ENCODE data around the gene TMEM232.

TMEM232 gene

GRCh38 chr5:110517396-110517795 is 209.1 kb downstream of the TMEM232 start:
- no peak for DNase-seq (ENCODE audit: low read depth)

DNA sequence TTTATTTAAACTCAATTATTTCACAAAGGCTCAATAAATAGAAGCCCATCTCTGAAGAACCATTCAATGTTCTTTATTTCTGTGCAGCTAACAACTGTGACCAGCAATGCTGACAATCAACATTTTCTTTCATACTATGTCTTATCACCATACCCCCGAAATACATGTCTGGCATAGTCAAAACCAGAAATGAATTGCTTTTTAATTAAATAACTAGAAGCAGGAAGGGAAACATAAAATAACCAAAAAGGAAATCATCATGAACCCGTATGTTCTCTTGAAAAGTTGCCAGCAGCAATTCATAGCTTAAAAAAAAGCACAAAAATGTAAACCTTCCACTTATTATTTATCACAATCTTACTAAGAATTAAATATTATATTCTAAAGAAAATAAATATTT is 212.4 kb downstream of the TMEM232 start:
- no peak for DNase-seq (ENCODE audit: low read depth)

DNA sequence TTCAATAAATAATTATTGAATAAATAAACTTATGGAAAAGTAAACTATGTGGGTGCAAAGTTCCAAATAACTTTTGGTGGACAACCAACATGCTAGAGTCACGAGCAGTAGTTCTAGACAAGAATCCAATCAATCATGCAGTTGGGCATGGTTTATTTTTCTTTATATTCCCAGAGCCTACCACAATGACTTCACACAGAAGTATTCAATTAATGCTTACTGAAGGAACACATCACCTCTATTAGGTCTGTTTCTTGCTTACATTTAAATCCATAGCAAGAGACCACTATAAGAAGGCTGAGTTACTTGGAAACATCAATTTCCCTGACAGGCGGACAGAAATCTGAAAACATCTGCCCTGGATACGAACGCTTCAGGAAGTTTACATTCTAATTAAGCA is 214.2 kb downstream of the TMEM232 start:
- DNase-seq (ENCODE audit: low read depth), result no peak

GRCh38 chr5:110510146-110510545 is 216.3 kb downstream of the TMEM232 start:
- peak; percentile 10 for DNase-seq (ENCODE audit: low read depth)

GRCh38 chr5:110507972-110508371 is 218.5 kb downstream of the TMEM232 start:
- no peak for DNase-seq (ENCODE audit: low read depth)

DNA sequence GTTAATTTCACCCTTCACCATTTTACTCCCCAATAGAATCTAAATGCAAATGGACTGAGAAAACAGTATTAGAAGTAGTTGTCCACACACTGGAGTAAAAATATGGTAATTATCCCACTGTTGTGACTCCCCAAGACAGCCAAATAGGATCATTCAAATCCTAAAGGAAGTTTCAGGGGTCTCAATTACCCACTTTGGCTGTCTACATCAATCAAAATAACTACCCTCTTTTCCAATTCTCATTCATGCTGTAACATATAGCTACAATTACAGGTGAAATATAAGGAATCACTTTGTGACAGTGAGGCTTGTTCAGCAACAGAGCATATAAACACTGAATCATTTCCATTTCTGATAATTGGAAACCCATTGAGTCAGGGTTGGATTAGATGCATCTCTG is 220.1 kb downstream of the TMEM232 start:
- DNase-seq (ENCODE audit: low read depth), result no peak

GRCh38 chr5:110496276-110496675 is 230.2 kb downstream of the TMEM232 start:
- DNase-seq (ENCODE audit: low read depth), result no peak

DNA sequence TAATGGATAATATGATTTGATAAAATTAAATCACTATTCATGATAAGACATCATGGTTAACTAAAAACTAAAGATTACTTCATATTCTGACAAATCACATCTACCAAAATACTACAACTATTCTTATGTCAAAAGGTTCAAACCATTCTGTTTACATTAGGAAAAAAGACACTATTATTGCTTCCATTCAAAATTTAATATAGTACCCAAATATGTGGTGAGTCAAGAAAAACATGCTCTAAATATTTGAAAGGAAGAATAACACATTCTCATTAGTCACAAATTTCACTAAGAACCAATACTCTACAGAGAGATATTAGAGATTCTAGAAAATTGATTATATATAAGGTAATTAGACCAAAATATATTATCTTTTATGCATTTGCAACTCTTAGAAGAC is 234.0 kb downstream of the TMEM232 start:
- no peak for DNase-seq (ENCODE audit: low read depth)

GRCh38 chr5:110478895-110479294 is 247.6 kb downstream of the TMEM232 start:
- peak; percentile 90 for DNase-seq (ENCODE audit: low read depth)

GRCh38 chr5:110477911-110478310 is 248.6 kb downstream of the TMEM232 start:
- DNase-seq (ENCODE audit: low read depth), result no peak

DNA sequence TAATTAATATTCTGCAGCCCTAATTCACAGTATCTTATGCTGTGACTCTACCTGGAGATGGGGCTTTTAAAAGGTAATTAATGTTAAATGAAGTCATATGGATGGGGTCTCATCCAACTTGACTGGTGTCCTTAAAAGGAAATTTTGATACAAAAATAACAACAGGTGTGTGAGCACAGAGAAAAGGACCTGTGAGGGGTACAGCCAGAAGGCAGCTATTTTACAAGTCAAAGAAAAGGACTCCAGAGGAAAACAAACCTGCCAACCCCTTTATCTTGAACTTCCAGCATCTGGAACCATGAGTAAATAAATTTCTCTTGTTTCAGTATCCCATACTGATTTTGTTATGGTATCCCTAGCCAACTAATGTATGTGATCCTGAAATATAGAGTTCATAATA is 250.3 kb downstream of the TMEM232 start:
- DNase-seq (ENCODE audit: low read depth), result no peak

- DNase-seq (ENCODE audit: low read depth), result no peak
These were observed 250.9 kb downstream of the TMEM232 start for GRCh38 chr5:110475529-110475928.

GRCh38 chr5:110469486-110469885 is 257.0 kb downstream of the TMEM232 start:
- no peak for DNase-seq (ENCODE audit: low read depth)

GRCh38 chr5:110463106-110463505 is 263.4 kb downstream of the TMEM232 start:
- DNase-seq (ENCODE audit: low read depth), result no peak

DNA sequence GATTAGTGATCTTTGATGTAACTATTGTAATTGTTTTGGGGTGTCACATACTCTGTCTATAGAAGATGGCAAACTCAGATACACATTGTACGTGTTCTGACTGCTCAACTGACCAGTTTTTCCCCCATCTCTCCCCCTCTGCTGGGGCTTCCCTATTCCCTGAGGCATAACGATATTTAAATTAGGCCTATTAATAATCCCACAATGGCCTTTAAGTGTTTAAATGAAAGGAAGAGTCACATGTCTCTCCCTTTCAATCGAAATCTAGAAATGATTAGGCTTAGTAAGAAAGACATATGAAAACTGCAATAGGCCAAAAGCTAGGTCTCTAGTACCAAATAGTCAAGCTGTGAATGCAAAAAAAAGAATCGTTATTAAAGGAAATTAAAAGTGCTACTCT is 265.6 kb downstream of the TMEM232 start:
- DNase-seq (ENCODE audit: low read depth), result no peak

DNA sequence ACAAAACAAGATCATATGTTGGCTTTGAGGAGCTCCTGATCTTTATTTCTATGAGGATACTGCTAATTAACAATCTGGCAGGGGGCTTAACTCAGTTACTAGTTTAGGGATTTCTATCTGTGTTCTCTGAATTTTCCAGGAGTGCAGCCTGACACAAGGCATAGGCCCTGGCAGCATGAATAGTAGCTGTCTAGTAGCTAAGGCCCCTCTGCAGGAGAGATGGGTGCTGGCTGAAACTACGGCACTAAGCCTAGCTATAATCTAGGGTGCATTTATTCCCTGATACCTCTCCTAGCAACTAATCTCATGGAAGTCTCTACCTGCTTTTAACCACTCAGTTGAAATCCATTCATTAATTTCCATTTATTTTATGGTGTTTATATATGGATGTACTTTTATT is 268.2 kb downstream of the TMEM232 start:
- DNase-seq (ENCODE audit: low read depth), result no peak

GRCh38 chr5:110442856-110443255 is 283.6 kb downstream of the TMEM232 start:
- DNase-seq (ENCODE audit: low read depth), result no peak

- DNase-seq (ENCODE audit: low read depth), result peak; percentile 43
These were observed 285.4 kb downstream of the TMEM232 start for GRCh38 chr5:110441035-110441434.

GRCh38 chr5:110440058-110440457 is 286.4 kb downstream of the TMEM232 start:
- DNase-seq (ENCODE audit: low read depth), result no peak

- no peak for DNase-seq (ENCODE audit: low read depth)
These were observed 287.2 kb downstream of the TMEM232 start for GRCh38 chr5:110439296-110439695.

DNA sequence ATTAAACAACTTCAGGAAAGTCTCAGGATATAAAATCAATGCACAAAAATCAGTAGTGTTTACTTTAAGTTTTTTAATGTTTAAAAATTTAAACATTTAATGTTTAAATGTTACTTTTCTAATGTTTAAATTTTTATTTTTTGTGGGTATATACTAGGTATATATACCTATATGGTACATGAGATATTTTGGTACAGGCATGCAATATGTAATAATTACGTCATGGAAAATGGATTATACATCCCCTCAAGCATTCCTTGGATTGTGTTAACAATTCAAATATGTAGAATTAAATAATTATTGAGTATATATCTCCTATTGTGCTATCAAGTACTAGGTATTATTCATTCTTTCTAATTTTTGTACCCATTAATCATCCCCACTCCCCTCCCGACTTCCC is 291.3 kb downstream of the TMEM232 start:
- no peak for DNase-seq (ENCODE audit: low read depth)

DNA sequence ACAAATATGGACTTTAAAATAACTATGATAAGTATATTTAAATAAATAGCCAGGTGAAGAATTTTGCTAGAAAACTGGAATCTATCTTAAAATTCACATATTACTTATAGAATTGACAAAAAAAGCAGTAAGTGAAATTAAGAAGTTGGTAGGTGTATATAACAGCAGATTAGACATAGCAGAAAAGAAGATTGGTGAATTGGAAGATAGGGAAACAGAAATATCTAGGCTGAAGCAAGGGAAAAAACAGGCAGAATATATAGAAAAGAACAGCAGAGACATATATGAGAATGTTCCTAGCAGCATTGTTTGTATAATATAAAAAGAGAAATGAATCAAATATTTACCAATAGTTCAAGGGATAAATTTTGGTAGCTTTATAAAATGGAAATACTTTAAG is 294.9 kb downstream of the TMEM232 start:
- no peak for DNase-seq (ENCODE audit: low read depth)

DNA sequence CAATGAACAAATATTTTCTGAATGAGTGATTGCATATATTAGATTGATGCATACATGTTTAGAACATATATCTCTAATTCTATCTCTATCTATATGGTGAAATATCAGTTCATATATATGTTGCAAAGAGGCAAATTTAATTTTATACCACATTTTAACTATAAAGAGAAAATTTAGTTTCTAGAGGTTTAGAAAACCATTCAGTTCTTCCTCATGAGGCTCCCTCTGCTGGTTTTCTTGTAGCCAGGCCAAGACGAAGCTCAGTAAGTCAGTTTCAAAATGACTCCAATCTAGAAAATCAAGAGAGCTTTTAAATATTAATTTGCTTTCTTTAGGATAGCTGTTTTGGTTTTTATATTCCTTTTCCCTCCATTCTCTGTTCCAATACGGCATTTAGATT is 312.1 kb downstream of the TMEM232 start:
- peak; percentile 23 for DNase-seq (ENCODE audit: low read depth)

GRCh38 chr5:110413856-110414255 is 312.6 kb downstream of the TMEM232 start:
- DNase-seq (ENCODE audit: low read depth), result peak; percentile 40

- no peak for DNase-seq (ENCODE audit: low read depth)
These were observed 316.9 kb downstream of the TMEM232 start for GRCh38 chr5:110409571-110409970.

Measured in stromal cell of bone marrow (primary cell).